ENCODE results near the gene RPTOR.

DNA sequence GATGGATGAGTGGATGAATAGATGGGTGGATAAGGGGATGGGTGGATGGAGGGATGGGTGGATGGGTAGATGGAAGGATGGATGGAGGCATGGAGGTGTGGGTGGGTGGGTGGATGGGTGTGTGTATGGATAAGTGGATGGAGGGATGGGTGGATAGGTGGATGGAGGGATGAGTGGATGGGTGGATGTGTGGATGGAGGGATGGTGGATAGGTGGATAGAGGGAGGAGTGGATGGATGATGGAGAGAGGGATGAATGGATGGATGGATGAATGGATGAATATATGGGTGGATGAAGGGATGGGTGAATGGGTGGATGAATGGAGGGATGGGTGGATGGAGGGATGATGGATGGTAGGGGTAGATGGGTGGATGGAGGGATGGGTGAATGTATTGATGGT, 40.7 kb upstream of the RPTOR start:
- TF ChIP-seq, protein P1, sequence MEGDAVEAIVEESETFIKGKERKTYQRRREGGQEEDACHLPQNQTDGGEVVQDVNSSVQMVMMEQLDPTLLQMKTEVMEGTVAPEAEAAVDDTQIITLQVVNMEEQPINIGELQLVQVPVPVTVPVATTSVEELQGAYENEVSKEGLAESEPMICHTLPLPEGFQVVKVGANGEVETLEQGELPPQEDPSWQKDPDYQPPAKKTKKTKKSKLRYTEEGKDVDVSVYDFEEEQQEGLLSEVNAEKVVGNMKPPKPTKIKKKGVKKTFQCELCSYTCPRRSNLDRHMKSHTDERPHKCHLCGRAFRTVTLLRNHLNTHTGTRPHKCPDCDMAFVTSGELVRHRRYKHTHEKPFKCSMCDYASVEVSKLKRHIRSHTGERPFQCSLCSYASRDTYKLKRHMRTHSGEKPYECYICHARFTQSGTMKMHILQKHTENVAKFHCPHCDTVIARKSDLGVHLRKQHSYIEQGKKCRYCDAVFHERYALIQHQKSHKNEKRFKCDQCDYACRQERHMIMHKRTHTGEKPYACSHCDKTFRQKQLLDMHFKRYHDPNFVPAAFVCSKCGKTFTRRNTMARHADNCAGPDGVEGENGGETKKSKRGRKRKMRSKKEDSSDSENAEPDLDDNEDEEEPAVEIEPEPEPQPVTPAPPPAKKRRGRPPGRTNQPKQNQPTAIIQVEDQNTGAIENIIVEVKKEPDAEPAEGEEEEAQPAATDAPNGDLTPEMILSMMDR (IDR thresholded peaks at IDR 0.05; ENCODE audit: insufficient read depth, low read depth, low read length), result no peak
- no peak for TF ChIP-seq EZH2 (IDR thresholded peaks at IDR 0.05; ENCODE audit: insufficient read depth, low read length)
